Measurements from ENCODE around the gene TPPP.

DNA sequence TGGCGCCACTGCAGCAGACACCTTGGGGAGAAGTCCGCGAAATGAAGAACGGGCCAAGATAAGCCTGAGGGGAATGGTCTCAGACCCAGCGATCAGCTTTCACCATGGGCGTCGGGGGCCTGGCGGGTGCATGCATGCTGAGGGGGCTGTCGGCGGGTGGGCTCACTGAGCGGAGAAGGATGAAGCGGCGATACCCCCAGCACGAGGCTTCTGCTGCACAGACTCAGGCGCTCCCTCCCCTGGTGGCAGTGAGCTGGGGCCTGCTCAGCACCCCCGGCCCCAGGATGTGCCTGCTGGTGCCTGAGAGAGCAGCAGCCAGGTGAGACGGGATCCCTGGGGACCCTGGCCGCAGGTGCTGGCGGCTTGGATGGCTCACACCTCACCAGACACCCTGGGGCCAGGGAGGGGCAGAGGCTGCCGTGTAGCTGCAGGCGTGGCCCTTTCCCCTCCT, 49.8 kb downstream of the TPPP start:
- TF ChIP-seq, protein P1, sequence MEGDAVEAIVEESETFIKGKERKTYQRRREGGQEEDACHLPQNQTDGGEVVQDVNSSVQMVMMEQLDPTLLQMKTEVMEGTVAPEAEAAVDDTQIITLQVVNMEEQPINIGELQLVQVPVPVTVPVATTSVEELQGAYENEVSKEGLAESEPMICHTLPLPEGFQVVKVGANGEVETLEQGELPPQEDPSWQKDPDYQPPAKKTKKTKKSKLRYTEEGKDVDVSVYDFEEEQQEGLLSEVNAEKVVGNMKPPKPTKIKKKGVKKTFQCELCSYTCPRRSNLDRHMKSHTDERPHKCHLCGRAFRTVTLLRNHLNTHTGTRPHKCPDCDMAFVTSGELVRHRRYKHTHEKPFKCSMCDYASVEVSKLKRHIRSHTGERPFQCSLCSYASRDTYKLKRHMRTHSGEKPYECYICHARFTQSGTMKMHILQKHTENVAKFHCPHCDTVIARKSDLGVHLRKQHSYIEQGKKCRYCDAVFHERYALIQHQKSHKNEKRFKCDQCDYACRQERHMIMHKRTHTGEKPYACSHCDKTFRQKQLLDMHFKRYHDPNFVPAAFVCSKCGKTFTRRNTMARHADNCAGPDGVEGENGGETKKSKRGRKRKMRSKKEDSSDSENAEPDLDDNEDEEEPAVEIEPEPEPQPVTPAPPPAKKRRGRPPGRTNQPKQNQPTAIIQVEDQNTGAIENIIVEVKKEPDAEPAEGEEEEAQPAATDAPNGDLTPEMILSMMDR (IDR thresholded peaks at IDR 0.05) = no peak
- TF ChIP-seq POLR2A (IDR thresholded peaks at IDR 0.05) = no peak
